DMS 273 (cell line): ENCODE data around the gene ATP6V0E1.
A peak's percentile ranks its signal among the peaks of the same experiment; 100 is the strongest.
"Not testable (repeated sequence)": the region's sequence is repeated elsewhere in the genome, so short reads cannot be mapped to it uniquely, and the experiment has no call there.

ENCODE experiments used
- DNase-seq: peaks from one replicate; lab custom pipeline; 2025; ENCODE audit not compliant: unreplicated experiment; lab: John Stamatoyannopoulos, UW

Gene ATP6V0E1

DNA sequence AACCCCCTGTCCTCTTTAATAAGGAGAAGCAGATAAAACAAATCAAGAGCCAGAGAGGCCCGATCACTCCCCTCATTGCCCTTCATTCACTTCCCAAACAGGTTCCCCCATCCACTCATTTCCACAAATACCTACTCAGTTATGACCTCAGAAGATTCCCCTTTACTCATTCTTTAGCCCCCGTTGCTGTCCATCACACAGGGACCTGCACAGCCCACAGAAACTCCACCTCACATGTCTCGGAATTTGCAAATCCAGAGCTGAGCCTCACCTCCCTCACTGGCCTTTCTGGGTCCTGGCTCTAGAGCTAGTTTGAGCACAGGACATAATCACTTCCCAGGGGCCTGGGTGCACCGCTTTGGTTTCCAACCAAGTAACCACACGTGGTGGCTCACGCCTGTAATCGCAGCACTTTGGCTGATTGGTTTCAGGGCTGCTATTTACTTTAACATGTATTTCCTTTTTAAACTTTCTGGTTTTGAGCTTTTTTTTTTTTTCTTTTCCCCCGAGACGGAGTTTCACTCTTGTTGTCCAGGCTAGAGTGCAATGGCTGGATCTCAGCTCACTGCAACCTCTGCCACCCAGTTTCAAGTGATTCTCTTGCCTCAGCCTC is 17.8 kb downstream of the ATP6V0E1 start:
- DNase-seq: no peak

DNA sequence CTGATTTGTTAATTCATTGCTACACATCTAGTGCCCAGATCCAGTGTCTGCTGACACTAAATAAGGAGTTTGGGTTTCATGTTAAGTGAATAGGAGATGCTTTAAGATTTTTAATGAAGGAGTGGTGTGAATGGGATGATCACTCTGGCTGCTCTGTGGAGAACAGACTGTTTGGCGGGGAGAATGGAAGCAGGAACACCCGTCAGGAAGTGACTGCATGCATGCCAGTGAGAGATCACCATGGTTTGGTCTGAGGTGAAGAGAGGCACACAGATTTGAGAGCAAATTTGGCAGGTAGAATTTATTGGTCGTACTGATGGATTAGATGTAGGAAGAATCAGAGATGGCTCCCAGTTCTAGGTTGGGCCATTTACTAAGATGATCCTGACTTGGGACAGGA is 19.8 kb downstream of the ATP6V0E1 start:
- DNase-seq: no peak

DNA sequence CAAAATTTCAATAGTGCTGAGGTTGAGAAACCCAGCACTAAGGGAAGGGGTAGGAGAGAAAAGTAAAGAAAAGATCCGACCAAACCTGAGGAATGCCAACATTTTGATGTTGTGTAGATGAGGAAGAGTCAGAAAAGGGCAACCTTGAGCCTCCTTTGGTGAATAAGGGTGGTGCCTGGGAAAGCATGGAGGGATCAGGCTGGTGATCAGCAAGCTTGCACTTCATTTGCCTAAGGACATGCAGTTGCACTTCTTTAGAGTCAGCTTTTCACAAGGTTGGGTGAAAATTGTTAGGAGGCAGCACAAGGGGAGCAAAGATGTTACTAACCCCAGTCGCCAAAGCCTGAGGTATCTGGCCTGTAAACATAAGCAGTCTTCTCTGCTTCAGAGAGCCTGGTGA is 20.4 kb downstream of the ATP6V0E1 start:
- DNase-seq: no peak

DNA sequence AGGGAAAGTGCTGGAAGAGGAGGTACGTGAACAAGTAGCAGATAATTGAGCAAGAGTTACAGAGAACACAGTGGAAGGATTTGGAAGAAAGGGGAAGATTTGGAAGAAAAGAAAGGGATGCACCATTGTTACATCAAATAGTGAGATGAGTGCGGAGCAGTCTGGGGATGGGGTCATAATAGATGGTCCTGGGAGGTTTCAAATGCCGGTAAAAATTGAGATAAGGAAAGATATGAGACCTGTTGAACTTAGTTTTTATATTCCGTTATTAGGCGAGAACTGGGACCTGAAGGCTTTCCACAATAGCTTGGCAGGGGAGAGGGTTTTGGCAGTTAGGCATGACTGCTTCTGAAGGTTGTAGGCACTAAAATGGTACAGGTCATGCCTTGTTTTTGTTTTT is 20.9 kb downstream of the ATP6V0E1 start:
- no peak for DNase-seq

DNA sequence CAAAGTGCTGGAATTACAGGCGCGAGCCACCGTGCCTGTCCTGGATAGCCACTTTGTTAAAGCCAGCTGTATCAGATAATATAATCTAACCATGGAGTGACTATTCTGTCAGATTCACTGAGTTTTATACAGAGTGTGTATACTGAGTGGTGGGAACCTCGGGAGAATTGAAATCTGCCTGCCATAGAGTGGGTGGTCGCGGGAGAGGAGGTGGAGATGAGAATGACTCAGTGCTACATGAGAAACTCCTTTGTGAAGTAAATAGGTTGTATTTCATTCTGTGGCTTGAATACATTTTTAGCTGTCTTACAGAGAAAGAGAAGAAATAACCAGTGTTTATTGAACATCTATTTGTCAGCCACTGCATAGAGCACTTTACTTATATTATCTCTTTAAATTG is 26.4 kb downstream of the ATP6V0E1 start:
- no peak for DNase-seq

DNA sequence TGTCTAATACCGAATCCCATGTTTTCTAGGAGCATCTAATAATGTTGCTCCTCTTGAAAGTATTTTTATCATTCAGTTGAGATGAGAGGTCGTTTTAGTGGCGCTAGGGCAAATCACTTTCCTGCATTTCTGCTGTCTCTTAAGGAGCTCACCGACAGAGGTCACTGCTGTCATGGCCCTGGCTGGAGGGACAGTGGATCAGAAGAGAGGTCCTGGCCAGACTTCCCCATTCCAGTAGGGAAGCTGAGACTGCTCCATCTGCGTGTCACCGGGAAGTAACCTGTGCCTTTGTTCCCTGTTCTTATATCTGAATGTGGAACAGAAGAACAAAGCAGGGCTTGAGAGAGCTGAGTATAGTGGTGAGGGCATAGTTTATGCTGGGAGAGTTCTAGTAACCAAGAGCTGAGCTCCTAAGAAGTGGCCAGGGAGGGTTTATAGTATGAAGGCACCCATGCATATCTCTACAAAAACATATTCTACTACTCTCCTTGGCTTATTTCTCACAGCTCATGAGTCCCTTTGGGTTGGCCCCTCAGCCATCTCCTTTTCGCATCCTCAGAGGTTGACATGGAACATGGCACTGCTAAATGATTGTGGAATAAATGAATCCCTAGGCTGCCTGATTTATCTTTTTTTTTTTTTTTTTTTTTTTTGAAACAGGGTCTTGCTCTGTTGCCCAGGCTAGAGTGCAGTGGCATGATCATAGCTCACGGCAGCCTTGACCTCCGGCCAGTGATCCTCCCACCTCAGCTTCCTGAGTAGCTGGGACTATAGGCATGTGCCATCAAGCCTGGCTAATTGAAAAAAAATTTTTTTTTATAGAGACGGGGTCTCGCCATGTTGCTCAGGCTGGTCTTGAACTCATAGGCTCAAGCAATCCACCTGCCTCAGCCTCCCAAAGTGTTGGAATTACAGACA is 27.2 kb downstream of the ATP6V0E1 start:
- DNase-seq: no peak

DNA sequence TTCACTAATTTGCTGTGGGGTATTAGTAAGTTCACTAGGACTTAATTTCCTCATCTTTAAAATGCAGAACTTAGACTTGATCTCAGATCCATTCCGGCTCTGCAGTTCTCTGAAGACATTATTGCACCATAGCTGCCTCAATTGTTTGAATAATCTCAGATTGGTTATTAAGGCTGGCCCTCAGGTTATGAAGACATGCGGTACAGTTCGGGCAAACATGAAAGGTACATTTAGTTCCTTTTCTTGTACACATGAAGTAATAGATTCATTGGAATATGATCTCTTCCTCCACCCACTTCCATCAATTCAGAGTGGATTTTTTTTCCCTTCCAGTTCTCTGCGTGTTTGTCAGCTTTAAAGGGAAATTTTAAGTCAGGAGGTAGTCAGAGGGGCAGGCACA is 28.0 kb downstream of the ATP6V0E1 start:
- no peak for DNase-seq

DNA sequence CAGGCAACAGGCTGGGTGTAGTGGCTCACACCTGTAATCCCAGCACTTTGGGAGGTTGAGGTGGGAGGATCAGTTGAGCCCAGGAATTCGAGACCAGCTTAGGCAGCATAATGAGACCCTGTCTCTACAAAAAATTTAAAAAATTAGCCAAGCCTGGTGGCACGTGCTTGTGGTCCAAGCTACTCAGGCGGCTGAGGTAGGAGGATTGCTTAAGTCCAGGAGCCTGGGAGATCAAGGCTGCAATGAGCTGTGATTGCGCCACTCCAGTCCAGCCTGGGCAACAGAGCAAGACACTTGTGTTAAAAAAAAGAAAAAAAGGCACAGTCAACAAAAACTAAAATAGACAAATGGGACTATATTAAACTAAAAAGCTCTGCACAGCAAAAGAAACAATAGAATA is 29.3 kb downstream of the ATP6V0E1 start:
- DNase-seq: no peak

DNA sequence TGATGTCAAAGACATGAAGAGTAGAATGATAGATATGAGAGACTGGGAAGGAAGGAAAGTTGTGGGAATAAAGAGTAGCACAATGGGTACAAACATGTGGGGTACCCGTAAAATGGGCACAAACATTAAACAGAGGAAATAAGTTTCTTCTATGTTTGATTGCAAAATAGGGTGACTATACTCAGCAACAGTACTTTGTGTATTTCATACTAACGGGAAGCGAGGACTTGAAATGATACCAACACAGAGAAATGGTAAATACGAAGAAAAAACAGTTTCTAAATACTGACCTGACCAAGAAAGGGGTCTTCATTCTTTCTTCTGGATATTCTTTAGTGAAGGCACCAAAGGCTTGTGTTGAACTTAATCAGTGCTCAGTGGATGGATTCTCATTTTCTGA is 31.1 kb downstream of the ATP6V0E1 start:
- no peak for DNase-seq

DNA sequence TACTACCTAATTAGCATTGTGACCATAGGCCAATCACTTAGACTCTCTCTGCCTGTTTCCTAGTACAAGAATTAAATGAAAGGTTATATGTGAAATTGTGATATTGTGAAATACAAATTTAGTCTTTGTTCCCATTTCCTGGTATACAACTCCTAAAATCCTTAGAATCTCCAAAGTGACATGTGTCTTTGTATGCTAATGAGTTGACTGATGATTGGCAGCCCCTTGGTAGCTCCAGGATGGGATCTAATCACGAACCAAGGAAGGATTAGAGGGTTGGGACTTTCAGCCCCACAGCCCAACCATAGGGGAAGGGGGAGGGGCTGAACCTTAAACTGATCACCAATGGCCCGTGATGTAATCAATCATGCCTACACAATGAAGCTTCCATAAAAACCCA is 31.6 kb downstream of the ATP6V0E1 start:
- no peak for DNase-seq

DNA sequence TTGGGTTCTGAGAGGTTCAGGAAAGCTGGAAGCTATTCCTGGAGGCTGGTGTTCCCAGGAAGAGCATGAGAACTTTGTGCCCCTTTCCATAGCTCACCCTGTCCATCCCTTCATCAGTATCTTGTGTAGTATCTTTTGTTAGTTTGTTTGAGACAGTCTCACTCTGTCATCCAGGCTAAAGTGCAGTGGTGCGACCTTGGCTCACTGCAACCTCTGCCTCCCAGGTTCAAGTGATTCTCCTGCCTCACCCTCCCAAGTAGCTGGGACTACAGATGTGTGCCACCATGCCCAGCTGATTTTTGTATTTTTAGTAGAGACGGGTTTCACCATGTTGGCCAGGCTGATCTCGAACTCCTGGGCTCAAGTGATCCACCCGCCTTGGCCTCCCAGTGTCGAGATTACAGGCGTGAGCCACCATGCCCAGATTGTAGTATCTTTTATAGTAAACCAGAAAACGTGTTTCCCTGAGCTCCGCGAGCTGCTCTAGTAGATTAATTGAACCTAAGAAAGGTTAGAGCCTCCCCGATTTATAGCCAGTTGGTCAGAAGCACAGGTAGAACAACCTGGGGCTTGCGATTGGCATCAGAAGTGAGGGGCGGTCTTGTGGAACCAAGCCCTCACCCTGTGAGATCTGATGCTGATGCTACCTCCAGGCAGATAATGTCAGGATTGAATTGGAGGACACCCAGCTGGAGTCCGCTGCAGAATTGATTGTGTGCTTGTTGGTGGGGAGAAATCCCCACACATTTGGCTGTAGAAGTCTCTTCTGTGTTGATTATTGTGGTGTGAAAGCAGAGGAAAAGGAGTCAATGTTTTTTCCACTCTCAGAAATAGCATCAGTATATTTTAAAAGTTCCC is 32.3 kb downstream of the ATP6V0E1 start:
- DNase-seq: no peak

DNA sequence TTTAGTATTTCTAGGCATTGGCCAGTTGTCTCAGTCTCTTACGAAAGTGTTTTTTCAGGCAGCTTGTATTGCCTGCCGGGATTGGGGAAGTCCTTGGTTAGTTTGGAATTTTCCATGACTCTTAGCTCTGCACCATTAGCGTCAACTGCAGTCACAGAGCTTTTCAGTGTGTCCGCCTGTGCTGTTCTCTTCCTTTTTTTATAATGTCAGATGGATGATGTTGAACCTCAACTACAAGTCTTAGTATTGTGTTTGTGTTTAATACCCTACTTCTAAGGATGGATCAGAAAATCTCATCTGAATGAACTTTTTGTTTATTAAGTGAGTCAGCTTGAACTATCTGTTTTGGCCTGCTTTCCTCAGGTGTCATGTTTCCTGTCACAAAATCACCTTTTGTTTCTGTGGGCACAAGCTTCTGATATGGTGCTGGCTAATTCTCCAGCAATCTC is 33.1 kb downstream of the ATP6V0E1 start:
- no peak for DNase-seq

DNA sequence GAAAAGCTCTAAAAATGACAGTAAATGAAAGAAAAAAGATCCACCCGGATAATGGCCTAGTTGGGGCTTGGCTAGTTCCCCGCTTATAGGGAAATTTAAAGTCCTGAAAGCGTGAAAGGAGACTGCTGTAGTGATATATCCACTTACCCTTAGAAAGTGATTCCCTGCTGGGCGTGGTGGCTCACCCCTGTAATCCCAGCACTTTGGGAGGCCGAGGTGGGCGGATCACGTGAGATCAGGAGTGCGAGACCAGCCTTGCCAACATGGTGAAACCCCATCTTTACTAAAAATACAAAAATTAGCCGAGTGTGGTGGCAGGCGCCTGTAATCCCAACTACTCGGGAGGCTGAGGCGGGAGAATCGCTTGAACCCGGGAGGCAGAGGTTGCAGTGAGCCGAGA is 33.5 kb downstream of the ATP6V0E1 start:
- DNase-seq: not testable (repeated sequence)

DNA sequence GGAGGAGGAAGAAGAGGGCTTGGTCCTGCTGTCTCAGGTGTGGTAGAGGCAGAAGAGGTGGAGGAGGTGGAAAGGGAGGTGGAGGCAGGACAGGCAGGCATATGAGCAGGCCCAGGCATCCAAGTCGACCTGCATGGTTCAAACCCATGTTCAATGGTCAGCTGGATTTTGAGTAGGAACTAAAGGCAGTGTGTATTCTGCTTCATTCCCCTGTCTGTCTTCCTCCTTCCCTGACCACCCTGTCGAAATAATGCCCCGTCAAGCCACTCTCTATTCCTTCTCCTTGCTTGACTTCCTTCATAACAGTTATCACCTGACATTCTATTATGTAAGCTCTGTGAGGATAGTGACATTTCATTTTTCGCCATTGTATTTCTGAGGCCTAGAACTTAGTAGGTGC is 34.8 kb downstream of the ATP6V0E1 start:
- no peak for DNase-seq

DNA sequence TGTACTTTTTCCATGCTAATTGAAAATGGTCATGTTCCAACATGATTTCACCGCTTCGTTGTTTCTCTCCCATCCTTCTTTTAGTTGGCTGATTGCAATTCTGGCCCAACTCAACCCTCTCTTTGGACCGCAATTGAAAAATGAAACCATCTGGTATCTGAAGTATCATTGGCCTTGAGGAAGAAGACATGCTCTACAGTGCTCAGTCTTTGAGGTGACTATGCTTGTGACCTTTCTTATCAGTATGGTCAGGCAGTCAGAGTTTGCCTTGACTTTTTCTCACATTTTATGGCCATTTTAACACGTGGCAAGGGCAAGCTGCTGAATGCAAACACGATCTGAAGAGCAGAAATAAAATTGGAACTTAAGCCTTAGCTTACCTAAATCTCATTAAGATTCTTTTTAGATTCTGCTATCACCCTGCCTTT is 36.6 kb downstream of the ATP6V0E1 start:
- no peak for DNase-seq

DNA sequence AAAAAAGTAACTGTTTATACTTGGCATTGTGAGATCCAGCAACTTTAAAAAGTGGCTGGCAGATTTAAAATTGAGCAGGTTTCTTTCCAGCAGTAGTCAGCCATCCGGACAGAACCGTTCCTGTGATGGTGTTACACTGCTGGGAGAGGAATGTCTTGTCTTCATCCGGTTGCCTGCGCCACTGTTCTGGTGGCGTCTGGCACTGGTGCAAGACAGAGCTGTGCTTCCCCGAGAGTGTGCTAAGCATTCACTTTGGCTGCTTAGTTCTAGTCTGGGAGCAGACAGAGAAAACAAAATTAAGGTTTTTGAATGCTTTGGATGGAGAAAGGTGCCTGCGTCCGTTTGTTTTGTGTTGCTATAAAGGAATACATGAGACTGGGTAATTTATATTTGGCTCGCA is 37.1 kb downstream of the ATP6V0E1 start:
- DNase-seq: no peak

DNA sequence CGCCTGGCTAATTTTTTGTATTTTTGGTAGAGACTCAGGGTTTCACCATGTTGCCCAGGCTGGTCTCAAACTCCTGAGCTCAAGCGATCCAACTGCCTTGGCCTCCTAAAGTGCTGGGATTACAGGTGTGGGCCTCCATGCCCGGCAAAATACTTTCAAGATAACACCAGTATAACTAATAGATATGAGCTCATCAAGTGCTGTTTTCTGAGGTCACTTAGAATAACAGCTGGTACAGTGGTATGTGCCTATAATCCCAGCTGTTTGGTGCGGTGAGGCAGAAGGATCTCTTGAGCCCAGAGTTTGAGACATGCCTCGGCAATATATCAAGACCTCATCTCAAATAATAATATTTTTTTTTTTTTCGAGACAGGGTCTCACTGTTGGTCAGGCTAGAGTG is 42.1 kb downstream of the ATP6V0E1 start:
- DNase-seq: peak; percentile 26

DNA sequence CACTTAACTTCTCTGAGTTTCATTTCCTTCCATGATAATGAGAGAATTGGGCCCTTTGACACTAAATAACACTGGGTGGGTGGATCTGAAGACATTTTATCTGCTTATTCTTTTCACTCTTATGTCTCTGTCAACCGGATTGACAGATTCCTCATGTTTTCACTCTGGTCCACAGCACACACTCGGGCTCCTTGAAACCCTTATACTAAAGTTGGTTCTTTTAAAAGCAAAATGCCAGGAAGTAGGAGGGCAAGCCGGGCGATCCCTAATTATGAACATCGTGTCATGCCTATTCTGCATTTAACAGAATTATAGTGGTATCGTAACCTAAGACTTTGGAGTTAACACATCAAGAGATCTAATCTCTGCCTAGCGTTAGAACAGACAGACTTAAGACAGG is 44.3 kb downstream of the ATP6V0E1 start:
- DNase-seq: no peak

DNA sequence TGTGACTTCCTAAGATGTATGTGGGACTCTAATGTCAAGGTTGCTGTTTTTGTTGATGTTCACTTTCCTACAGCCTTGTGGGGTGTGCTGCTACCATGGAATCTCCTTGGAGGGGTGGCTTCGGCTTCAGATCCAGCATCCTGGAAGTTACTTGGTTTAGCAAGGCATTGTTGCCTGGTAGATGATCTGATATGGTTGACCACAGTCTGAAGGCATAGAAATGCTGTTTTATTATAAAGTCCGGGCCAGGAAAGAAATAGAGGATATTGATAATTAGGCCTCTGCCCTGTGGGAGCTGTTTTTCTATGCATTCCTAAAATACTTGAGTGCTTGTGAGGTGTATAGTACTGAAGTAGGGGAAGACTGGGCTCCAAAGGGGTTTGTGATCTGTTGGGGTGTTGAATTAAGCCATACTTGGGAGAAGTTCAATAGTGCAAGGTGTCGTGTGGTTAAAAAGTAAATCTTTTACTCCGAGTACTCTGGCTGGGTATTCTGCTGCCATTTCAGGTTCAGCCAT is 45.3 kb downstream of the ATP6V0E1 start:
- DNase-seq: no peak

DNA sequence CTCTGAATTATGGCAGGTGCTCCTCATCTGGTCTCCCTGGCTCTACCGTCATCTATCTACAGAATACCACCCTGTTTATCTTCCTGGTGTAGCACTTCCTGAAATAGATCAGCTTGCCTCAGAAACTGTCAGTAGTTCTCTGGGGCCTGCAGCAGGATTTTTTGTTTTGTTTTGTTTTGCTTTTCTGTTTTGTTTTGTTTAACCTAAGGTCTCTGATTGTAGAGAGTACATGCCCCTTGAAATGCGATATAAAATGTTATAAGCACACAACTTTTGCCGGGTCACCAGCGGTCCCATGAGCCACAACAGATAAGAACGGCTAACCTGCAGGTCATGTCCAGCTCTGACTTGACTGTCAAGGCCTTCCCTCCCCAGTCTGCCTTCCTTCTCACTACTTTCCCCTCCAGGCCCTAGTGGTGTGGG is 45.9 kb downstream of the ATP6V0E1 start:
- no peak for DNase-seq

DNA sequence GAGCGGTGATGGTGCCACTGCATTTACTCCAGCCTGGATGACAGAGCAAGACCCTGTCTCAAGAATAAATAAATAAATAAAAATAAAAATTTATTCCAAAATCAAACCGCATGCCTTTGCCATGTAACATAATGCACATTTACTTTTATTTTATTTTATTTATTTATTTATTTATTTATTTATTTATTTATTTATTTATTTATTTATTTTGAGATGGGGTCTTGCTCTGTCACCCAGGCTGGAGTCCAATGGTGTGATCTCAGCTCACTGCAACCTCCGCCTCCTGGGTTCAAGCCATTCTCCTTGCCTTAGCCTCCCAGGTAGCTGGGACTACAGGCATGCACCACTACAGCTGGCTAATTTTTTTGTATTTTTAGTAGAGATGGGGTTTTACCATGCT is 48.5 kb downstream of the ATP6V0E1 start:
- DNase-seq: not testable (repeated sequence)
